ENCODE measurements around the gene SI. TPM values are rescaled to one million over a fixed set of nuclear protein-coding genes. Genes with fewer than 3 reads are reported as not detected.

The SI gene
- total RNA-seq, 4 donors from 2014 or later, result not detected

- no peaks in the 10 kb centered on the region for H3K4me1 ChIP-seq
- no peak for DNase-seq
- H3K36me3 ChIP-seq, result no peaks in the 10 kb centered on the region
- no peaks in the 10 kb centered on the region for H3K27me3 ChIP-seq
- intact Hi-C loops (cut with DNase I; ENCODE audit: low total_unique reads), result no loop called here
- H3K27ac ChIP-seq, result no peak overlapping the region
- TF ChIP-seq, protein P1, sequence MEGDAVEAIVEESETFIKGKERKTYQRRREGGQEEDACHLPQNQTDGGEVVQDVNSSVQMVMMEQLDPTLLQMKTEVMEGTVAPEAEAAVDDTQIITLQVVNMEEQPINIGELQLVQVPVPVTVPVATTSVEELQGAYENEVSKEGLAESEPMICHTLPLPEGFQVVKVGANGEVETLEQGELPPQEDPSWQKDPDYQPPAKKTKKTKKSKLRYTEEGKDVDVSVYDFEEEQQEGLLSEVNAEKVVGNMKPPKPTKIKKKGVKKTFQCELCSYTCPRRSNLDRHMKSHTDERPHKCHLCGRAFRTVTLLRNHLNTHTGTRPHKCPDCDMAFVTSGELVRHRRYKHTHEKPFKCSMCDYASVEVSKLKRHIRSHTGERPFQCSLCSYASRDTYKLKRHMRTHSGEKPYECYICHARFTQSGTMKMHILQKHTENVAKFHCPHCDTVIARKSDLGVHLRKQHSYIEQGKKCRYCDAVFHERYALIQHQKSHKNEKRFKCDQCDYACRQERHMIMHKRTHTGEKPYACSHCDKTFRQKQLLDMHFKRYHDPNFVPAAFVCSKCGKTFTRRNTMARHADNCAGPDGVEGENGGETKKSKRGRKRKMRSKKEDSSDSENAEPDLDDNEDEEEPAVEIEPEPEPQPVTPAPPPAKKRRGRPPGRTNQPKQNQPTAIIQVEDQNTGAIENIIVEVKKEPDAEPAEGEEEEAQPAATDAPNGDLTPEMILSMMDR (IDR thresholded peaks at IDR 0.05), result no peak
- no peak for TF ChIP-seq POLR2A (IDR thresholded peaks at IDR 0.05)
- no peaks in the 10 kb centered on the region for H3K9me3 ChIP-seq
- H3K4me3 ChIP-seq, result no peak overlapping the region
Measured at GRCh38 chr3:165081183-165081582, 2.9 kb upstream of the SI start.

DNA sequence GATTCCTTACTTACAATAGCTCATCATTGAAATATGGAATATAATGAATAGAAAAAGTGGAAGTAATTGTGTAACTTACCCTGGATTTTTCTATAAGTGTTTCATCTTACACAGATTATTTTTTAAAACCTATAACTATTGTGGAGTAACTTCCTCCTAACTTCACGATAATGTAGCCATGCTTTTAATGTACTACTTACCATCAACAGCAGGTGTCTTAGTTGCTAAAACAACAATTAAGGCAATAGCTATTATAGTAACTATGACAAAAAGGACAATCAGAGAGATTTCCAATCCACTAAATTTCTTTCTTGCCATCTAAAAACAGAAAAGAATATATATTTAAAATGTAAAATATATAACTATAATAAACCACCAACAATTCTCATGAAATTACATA, 2.6 kb downstream of the SI start:
- no peaks in the 10 kb centered on the region for H3K36me3 ChIP-seq
- no peaks in the 10 kb centered on the region for H3K9me3 ChIP-seq
- DNase-seq, result no peak
- intact Hi-C loops (cut with DNase I; ENCODE audit: low total_unique reads), result no loop called here
- TF ChIP-seq, protein P1 (IDR thresholded peaks at IDR 0.05), result no peak
- TF ChIP-seq POLR2A (IDR thresholded peaks at IDR 0.05), result no peak
- H3K27me3 ChIP-seq, result no peaks in the 10 kb centered on the region
- H3K4me1 ChIP-seq, result no peaks in the 10 kb centered on the region
- H3K4me3 ChIP-seq, result no peak overlapping the region
- H3K27ac ChIP-seq, result no peak overlapping the region

DNA sequence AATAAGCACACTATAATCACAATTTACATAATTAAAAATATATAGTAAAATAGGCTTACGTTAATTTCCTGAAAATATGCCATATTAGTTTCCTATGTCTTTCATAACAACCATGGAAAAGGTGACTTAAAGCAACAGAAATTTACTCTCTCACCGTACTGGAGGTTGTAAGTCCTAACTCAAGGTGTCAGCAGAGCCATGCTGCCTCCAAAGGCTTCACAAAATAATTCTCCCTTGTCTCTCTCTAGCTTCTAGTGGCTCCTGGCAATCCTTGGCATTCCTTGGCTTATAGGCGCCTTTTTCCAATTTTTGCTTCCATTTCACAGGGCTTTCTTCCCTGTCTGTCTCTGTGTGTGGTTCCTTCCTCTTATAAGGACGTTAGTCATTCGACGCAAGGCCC, 7.6 kb downstream of the SI start:
- H3K4me3 ChIP-seq, result no peak overlapping the region
- H3K27ac ChIP-seq, result no peak overlapping the region
- no peaks in the 10 kb centered on the region for H3K9me3 ChIP-seq
- no peaks in the 10 kb centered on the region for H3K36me3 ChIP-seq
- H3K27me3 ChIP-seq, result no peaks in the 10 kb centered on the region
- TF ChIP-seq POLR2A (IDR thresholded peaks at IDR 0.05), result no peak
- TF ChIP-seq, protein P1 (IDR thresholded peaks at IDR 0.05), result no peak
- intact Hi-C loops (cut with DNase I; ENCODE audit: low total_unique reads), result no loop called here
- DNase-seq, result no peak
- no peaks in the 10 kb centered on the region for H3K4me1 ChIP-seq

DNA sequence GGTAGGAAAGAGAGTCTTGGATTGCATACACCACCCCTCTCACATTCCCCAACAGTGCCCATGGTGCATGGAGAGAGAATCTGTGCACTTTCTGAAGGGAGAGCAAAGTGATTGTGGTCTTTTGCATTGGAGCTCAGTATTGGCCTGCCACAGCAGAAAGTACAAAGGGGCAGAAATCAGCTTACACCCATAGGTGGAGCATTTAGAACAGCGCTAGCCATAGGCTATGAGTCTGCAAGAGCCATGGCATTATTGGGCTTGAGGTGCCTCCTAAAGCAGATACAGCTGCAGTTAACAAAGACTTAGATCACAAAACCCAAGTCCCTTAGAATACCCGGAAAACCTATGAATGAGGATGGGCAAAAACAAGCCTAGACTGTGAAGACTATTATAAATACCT, 21.8 kb downstream of the SI start:
- H3K9me3 ChIP-seq, result no peaks in the 10 kb centered on the region
- H3K36me3 ChIP-seq, result no peaks in the 10 kb centered on the region
- intact Hi-C loops (cut with DNase I; ENCODE audit: low total_unique reads), result no loop called here

GRCh38 chr3:165040186-165040585, 38.1 kb downstream of the SI start:
- TF ChIP-seq POLR2A (IDR thresholded peaks at IDR 0.05), result no peak
- TF ChIP-seq, protein P1 (IDR thresholded peaks at IDR 0.05), result no peak
- Histone ChIP-seq H3K4me3 (no peak overlapping the region), H3K9me3 (no peaks in the 10 kb centered on the region), H3K27ac (no peak overlapping the region), H3K27me3 (no peaks in the 10 kb centered on the region), H3K36me3 (peaks cover 0 to 5% of the 10 kb centered on the region in 2 donors), H3K4me1 (no peaks in the 10 kb centered on the region)
- no peak for DNase-seq
- intact Hi-C loops (cut with DNase I; ENCODE audit: low total_unique reads), result no loop called here

More for the DNA sequence above, 21.8 kb downstream of the SI start:
- no peak for TF ChIP-seq POLR2A (IDR thresholded peaks at IDR 0.05)
- TF ChIP-seq, protein P1 (IDR thresholded peaks at IDR 0.05), result no peak
- Histone ChIP-seq H3K27me3 (no peaks in the 10 kb centered on the region), H3K4me1 (no peaks in the 10 kb centered on the region), H3K27ac (no peak overlapping the region), H3K4me3 (no peak overlapping the region)
- no peak for DNase-seq

Data from uterus (tissue), 4 donors.